Right lobe of liver (tissue), 6 donors: ENCODE data around the gene RGS2. TPM values are rescaled to one million over a fixed set of nuclear protein-coding genes. Genes with fewer than 3 reads are reported as not detected.

Source experiments
- ATAC-seq, 4 donors: fragments of 200-7000 bp; cut with Tn5 transposase; one replicate each; pipeline ENCODE4 v1.9.1; 2020; ENCODE audit warnings: mild to moderate bottlenecking in 4 of 4, moderate library complexity in 4 of 4
- DNase-seq, 3 donors: peaks; one replicate each; pipeline ENCODE4 v3.0.0-alpha.2; 2020
- H3K27ac ChIP-seq, 3 donors: fragments of 200-600 bp; one replicate each; pipeline ENCODE4 v1.8.0; 2022
- H3K27me3 ChIP-seq, 2 donors: fragments of 200-600 bp; one replicate each; pipeline ENCODE4 v1.8.0; 2022
- H3K36me3 ChIP-seq, 4 donors: fragments of 200-600 bp; sonication (generic) in 1 of 4; one replicate each; pipeline versions ENCODE4 v1.5.1 to v1.8.0; 2017 to 2022; ENCODE audit warnings: control low read depth in 1 of 4
- H3K4me1 ChIP-seq, 4 donors: fragments of 200-600 bp; sonication (generic) in 1 of 4; one replicate each; pipeline versions ENCODE4 v1.5.1 to v1.8.0; 2017 to 2022; ENCODE audit warnings: control low read depth in 1 of 4
- H3K4me3 ChIP-seq, 3 donors: fragments of 200-600 bp; one replicate each; pipeline ENCODE4 v1.8.0; 2022
- H3K9me3 ChIP-seq, 4 donors: fragments of 200-600 bp; sonication (generic) in 1 of 4; one replicate each; pipeline versions ENCODE4 v1.5.1 to v1.8.0; 2017 to 2022; ENCODE audit warnings: control low read depth in 1 of 4
- CTCF ChIP-seq, 4 donors: fragments of 200-600 bp in 3 of 4; fragments of 450-650 bp in 1 of 4; IDR thresholded peaks; one replicate each; pipeline versions ENCODE4 v1.5.1 to v1.8.0; 2016 to 2022; ENCODE audit warnings: antibody characterized with exemption in 4 of 4, mild to moderate bottlenecking in 2 of 4
- POLR2A ChIP-seq: fragments of 450-650 bp; IDR thresholded peaks from one replicate; pipeline ENCODE4 v1.6.1; 2017; ENCODE audit warnings: antibody characterized with exemption, mild to moderate bottlenecking
- WGBS: methylation state at CpG from one replicate; pipeline ENCODE4 v1.1.6; 2018; ENCODE audit warnings: low coverage, low lambda C conversion rate; ENCODE audit not compliant: insufficient coverage; ENCODE audit errors: missing lambda C conversion rate; 5-methylcytosine and 5-hydroxymethylcytosine counted together
- intact Hi-C, 2 donors: fragments of 100-400 bp; cut with DNase I; formaldehyde crosslinking; loops; one replicate each; pipeline versions ENCODE4 v1.11.2 to v1.14.1; 2022
- total RNA-seq, 6 experiments: library from RNA; depleted of rRNA in 2 of 6; stranded (reverse); fragments of >200 nt in 2 of 6; fragmentation: NEBNext Ultra II Directional in 3 of 6; extraction: Animal tissue kit (Norgen Biotek cat#: 25700) in 3 of 6; gene quantifications; one replicate each; pipeline versions ENCODE4 v1.1.0 to v1.2.4, GENCODE V29; 2016 to 2023
- donor health status: DM: no; HTN: yes; CAD: no.
- donor health status: DM: no; HTN: no; CAD: no.
- donor health status: DM: no; HTN: no; CAD: no.
- donor health status: DM: no; HTN: yes; CAD: no.
- donor health status: DM: no; HTN: yes; CAD: no.

Gene RGS2
- total RNA-seq, 6 experiments from 2014 or later: 2.5 to 10.9 (median 5.2) TPM

- no peaks in the 10 kb centered on the region for H3K9me3 ChIP-seq
- H3K27ac ChIP-seq: no peak overlapping the region
- H3K27me3 ChIP-seq: no peaks in the 10 kb centered on the region
- DNase-seq (no peak), ATAC-seq (no peak)
- intact Hi-C loops: no loop called here
- no peak for TF ChIP-seq CTCF (IDR thresholded peaks at IDR 0.05)
- no peak for TF ChIP-seq POLR2A
- H3K36me3 ChIP-seq: no peaks in the 10 kb centered on the region
- no peak overlapping the region for H3K4me3 ChIP-seq
- no peaks in the 10 kb centered on the region for H3K4me1 ChIP-seq
- 91% methylated on average over 2 of the region's 2 CpGs for WGBS
Measured at GRCh38 chr1:192846950-192847349, 38.1 kb downstream of the RGS2 start.

- H3K4me1 ChIP-seq: no peaks in the 10 kb centered on the region
Measured at GRCh38 chr1:192849011-192849410, 40.2 kb downstream of the RGS2 start.

GRCh38 chr1:192849442-192849841 lies 40.6 kb downstream of the RGS2 start:
- no peaks in the 10 kb centered on the region for H3K9me3 ChIP-seq
- no peak for TF ChIP-seq CTCF (IDR thresholded peaks at IDR 0.05)
- no peak for TF ChIP-seq POLR2A
- WGBS: 70% methylated on average over 3 of the region's 3 CpGs
- H3K36me3 ChIP-seq: no peaks in the 10 kb centered on the region
- intact Hi-C loops: no loop called here
- ATAC-seq (no peak), DNase-seq (no peak)
- H3K27ac ChIP-seq: no peak overlapping the region
- H3K4me1 ChIP-seq: no peaks in the 10 kb centered on the region
- H3K4me3 ChIP-seq: no peak overlapping the region
- H3K27me3 ChIP-seq: no peaks in the 10 kb centered on the region

More at GRCh38 chr1:192849011-192849410, 40.2 kb downstream of the RGS2 start:
- H3K4me3 ChIP-seq: no peak overlapping the region
- WGBS: 40% methylated on average over 1 of the region's 1 CpG
- no peaks in the 10 kb centered on the region for H3K9me3 ChIP-seq
- no peak overlapping the region for H3K27ac ChIP-seq
- intact Hi-C loops: no loop called here
- no peaks in the 10 kb centered on the region for H3K36me3 ChIP-seq
- no peaks in the 10 kb centered on the region for H3K27me3 ChIP-seq
- TF ChIP-seq POLR2A (no peak), CTCF (IDR thresholded peaks at IDR 0.05) (no peak)
- DNase-seq (no peak), ATAC-seq (no peak)

- H3K9me3 ChIP-seq: no peaks in the 10 kb centered on the region
- H3K27me3 ChIP-seq: no peaks in the 10 kb centered on the region
- 0% methylated on average over 1 of the region's 1 CpG for WGBS
- intact Hi-C loops: no loop called here
- H3K27ac ChIP-seq: no peak overlapping the region
- no peaks in the 10 kb centered on the region for H3K4me1 ChIP-seq
- no peaks in the 10 kb centered on the region for H3K36me3 ChIP-seq
- no peak overlapping the region for H3K4me3 ChIP-seq
- DNase-seq (no peak), ATAC-seq (no peak)
- no peak for TF ChIP-seq POLR2A
- no peak for TF ChIP-seq CTCF (IDR thresholded peaks at IDR 0.05)
Measured at GRCh38 chr1:192852001-192852947, 43.4 kb downstream of the RGS2 start.
